HG02678 (cell line): ENCODE data around the gene TPGS2.
"Not testable (repeated sequence)": the region's sequence is repeated elsewhere in the genome, so short reads cannot be mapped to it uniquely, and the experiment has no call there.

Experiments
- ATAC-seq: cut with Tn5 transposase; IDR thresholded peaks from one replicate; pipeline ENCODE4 v1.9.1; 2021; ENCODE audit warnings: mild to moderate bottlenecking, moderate library complexity; ENCODE audit not compliant: unreplicated experiment

The TPGS2 gene

DNA sequence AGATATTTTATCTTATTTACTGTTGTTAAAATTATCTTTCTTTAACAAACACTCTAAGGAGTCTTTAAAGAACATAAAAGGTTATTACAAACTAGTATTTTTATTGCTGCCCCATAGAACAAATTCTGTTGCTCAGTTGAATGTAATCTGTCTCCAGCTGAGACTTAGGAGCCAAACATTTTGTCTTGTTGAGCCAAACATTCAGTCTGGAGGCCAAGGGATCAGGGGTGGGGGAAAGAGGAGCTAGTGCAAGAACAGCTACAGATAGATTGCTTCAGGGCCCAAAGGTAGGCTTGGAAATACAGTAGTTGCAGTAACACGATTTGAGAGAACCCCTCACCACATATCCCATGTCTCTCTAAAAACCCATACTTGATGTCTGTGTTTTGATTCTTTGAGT, 51.2 kb downstream of the TPGS2 start:
- ATAC-seq: no peak

DNA sequence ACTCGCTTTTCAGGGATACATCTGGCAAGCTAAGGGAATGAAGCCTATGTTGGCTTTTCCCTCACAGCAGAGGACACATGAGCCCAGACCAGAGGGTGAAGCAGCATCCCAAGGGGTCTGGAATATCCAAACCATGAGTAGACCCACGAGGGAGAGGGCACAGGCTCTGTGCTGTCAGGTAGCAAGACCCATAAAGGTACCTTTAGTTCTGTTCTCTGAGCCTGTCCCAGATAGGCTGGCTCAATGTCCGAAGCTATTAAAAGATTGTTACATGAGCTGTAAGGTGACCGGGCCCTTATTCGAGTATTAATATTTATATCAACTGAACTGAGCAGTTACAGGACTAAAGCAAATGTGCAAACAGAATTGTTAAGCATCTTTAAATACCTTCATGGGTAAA, 52.2 kb downstream of the TPGS2 start:
- no peak for ATAC-seq

DNA sequence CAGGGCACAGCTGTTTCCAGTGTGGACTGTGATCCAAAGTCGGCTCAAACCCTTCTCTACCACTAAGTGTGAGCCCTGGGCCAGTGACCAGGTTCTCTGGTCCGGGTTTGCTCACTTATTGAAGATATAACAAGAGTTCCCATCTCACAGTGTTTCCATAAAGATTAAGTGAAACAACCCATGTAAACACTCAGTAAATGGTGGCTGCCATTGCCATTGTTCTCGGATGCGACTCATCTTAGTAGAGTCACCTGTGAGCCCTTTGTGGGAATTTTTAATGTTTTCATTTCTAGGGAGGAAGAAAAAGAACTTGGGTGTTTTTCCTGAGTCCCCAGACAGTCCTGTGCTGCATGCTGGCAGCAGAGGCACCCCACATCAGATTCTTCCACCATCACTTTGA, 53.4 kb downstream of the TPGS2 start:
- ATAC-seq: no peak

DNA sequence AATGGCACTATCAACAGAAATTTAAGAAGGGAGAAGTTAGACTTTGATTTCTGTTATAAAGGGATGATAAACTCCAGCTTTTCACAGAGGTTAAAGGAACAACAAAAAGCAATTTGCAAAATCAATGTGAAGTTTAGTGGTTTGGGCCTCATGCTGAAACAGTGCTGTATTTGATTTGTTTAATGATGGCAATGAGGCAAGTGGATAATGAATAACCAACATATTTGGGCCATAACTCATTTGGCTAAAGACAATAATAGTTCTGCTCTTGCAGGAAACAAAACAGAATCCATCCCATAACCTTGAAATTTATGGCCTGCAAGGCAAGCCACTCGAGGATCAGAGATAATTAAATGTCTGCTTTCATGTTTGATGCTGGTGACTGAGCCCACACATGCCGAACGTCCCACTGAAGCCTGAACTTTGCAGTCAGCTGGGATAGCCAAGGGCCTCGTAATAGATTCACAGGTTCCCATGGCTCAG, 56.5 kb downstream of the TPGS2 start:
- ATAC-seq: no peak

DNA sequence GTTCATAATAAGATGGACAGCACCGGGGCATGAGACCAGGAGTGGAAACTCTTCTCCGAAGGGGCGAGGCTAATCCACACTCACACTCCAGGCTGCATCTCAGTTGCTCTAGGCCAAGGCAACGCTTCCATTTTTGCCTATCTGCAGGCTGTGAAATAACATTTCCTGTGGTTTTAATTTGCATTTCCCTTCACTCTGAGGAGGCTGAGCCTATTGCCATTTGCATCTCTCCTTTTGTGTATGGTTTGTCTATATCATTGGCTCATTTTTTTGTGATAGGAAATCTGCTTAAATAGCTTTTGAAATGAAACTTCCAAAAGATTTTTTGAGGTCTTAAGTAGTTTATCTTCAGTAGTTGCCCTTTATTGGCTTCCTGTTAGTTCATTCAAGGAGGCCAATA, 57.6 kb downstream of the TPGS2 start:
- ATAC-seq: no peak

DNA sequence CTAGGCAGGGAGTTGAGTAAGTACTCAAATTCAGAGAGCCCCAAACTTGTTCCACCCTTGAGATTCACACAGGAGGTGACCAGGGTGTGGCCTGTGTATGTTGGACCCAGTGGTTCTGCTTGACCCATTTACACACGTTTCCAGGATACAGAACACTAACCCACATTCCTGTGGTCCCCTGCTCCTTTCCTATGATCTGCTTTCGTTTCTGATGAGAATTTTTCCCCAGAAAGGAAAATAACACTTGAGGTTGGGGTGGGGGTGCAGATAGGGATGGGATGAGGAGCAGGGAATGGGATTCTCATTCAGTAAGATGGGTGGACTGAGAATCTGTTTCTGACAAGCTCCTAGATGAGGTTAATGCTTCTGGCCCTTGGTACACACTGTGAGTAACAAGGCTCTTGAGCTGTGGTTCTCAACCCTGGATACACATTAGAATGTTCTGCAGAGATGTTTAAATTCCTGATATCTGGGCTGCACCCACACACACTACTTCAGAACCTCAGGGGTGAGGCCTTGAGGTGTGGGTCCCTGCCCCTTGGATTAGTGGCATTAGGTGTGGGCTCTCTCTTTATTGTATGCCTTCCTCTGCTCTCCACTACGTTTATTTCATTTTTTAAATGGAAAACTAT, 58.4 kb downstream of the TPGS2 start:
- ATAC-seq: no peak

DNA sequence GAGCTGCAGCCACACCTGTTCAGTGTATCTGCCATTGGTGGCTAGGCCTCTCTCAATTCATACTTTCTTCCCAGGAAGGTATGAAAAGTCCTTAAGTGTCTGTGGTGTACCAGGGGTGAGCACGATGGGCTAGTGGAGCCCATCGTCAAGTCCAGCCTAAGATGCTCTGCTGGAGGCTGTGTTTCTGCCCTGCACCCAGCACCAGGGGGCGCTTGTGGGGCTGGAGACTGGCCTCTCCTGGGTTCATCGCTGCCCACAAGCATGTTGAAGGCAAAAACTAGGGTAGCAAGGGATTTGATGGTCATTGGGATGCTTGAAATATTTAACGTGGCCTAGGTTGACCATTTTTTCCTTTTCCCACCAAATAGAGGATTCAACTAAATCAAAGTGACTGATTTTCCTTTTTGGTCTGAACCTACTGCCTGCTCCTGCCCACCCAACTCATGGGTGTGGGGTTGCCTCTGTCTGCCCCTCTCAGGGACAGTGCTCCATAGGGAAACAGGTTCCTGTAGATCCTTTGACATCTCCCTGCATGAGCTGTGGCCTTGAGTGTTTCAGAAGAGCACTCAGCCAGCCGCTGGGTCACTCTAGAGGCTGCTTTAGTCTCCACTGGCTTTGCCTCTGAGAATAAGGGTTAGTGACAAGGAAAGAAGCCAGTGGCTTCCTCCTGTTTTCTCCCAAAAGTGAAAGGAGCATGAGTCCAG, 59.0 kb downstream of the TPGS2 start:
- ATAC-seq: no peak

DNA sequence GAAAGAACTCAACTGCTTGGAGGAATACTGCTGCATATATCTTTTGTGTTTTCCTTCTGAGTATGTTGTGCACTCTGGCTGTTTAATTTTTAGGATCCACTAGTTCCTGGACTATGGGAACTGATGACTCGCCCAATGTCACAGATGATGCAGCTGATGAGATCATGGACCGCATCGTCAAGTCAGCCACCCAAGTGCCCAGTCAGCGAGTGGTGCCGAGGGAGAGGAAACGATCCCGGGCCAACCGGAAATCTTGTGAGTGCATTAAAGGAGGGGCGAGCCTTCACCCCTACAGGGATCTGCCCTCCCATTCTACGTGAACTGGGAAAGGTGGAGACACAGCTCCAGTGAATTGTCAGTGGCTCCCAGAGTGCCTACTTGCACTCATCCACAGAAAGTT, 59.6 kb downstream of the TPGS2 start:
- ATAC-seq: no peak

DNA sequence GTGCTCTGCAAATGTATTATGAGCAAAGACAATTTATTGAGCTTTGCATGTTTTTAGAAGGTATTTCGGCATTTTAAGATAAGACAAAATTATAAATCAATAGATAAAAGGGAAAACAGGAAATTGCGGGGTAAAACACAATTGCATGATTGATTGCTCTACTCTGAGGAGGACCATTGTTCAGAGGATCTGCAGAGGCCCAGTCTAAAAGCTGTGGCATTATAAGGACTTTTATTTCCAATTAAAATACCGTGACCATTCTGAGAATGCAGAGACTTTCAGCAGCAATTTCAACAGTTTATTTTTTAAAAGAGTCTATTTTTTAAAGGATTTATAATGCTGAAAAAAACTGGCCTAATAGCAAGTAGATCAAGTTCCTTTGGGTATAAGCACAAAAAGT, 62.0 kb downstream of the TPGS2 start:
- ATAC-seq: no peak

DNA sequence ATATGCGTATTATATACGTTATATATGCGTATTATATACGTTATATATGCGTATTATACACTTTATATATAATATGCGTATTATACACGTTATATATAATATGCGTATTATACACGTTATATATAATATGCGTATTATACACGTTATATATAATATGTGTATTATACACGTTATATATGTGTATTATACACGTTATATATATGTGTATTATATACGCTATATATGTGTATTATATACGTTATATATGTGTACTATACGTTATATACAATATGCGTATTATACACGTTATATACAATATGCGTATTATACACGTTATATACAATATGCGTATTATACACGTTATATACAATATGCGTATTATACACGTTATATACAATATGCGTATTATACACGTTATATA, 65.8 kb downstream of the TPGS2 start:
- not testable (repeated sequence) for ATAC-seq

DNA sequence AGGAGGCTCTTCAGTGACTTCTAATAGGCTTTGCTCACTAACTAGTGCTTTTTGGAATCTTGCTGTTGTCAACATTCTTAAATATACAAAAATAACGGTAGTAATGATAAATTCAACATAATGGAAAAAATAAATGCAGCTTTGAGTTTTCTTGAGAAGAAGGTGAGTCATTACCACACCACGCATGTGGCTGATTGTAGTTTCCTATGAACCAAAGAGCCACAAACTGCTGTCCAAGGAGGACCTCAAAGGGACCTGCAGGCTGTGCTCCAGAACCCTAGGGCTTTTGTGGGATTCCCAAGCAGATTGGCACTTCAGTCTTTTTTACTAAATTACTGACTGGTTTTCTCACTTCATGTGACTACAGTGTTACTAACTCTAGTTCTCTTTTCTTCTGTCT, 66.7 kb downstream of the TPGS2 start:
- ATAC-seq: no peak

DNA sequence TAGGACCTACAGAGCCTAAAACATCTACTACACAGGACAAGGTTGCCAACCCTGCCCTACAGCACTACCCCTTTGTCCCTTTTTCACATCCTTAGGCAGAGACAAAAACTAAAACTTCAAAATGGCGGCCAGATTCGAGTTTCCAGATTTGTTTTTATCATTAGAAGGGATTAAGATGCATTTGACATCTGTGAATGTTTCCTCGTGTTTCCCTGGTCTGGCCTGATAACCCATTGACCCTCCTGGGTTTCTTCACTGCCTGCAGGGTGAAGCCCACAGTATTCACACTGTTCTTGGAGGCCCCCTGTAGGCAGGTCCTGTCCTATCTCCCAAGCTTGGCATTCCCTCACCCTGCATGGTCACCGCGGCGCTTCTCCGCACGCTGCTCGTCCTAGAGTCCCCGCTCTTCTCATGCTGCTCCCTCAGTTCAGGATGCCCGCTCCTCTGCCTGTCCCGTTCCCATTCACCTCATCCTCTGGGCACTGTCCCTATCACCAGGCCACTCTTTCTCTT, 67.6 kb downstream of the TPGS2 start:
- ATAC-seq: no peak

DNA sequence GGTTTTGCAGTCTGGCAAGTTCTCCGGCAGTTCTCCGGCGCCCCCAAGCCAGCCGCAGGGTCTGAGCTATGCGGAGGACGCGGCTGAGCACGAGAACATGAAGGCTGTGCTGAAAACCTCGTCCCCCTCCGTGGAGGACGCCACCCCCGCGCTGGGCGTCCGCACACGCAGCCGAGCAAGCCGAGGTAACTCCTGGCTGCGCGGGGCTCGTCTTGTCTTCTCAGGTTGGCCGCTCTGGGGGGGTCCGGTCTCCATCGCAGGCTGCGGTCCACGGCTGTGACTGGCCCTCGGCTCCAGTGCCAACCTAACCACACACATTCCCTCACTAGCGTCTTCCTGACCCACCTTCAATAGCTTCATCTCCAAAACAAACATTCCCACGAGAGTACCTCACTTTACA, 68.2 kb downstream of the TPGS2 start:
- no peak for ATAC-seq

DNA sequence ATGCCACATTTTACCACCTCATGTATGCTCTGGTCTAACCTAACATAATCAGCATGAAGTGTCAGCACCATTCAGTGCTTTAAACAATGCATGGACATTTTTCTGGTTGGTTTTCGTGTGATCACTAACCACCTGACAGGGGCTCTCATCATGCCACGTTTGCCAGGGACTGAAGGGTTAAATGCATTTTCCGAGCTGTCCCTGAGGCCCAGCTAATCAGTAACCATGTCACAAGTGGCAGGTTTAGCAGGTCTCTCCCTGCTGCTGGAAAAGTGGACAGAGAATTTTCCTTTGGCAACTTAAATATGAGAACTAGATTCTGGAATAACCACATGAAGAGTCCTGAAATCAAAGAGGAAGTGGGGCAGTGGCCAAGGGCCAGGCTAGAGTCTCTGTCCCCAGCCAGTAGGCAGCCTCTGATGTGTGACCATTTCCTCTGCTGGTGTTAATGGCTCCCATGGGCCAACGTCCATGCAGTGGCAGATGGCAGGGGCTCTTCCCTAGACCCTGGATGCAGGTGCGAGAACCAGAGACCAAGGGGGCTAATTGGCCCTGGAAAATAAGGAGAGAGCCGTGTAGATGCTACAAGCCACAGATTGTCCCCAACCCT, 69.5 kb downstream of the TPGS2 start:
- no peak for ATAC-seq

DNA sequence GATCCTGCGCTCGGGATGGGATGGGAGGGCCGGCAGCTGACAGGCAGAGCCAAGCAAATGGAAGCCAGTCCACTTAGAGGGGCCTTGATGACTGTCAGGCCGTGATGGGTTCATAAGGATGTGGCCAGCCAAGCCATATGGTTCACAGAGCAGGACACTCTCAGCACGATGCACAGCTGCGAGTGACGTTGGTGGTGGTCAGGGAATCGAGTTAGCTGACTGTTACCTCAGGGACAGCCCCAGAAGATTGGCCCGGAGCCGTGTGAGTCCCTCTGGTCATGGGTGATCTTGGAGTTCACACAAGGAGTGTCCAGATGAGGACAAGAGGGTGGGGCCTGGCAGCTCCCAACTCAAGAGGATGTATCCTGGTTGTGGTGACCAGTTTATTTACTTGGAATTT, 70.2 kb downstream of the TPGS2 start:
- ATAC-seq: no peak

DNA sequence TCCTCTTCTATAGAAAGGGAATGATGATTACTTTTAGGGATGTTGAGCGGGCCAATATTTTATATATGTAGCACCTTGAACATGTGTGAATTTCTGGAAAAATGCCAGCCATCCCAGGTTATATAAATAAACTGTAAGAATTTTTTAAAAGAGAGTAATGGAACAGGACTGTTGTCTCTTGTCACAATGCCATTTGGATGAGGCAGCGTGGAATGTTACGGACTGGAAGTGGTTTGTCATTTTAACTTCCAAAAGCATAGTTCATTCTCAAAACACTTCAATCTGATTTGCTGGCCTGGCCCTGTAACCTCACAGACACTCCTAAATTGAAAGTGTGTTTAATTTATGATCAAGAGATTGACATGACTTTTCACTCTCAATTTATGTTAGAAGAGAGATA, 70.8 kb downstream of the TPGS2 start:
- no peak for ATAC-seq

DNA sequence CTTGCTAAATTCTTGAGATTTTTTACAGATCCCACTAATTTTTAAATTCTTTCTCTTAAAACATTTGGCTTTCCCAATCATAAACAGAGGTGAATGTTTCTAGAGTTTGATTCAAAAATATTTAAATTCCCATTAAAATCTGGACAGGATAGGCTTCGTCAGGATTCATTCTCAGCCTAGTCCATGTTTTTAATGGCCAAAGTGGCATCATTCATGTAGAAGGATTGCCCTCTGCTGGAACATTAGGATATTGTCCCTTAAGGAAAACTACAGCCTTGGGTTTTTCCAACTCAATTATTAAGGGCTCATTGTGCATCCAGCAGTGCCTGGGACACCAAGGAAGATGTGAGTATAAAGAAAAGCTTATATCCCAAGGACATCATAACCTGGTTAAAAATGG, 71.7 kb downstream of the TPGS2 start:
- ATAC-seq: no peak

DNA sequence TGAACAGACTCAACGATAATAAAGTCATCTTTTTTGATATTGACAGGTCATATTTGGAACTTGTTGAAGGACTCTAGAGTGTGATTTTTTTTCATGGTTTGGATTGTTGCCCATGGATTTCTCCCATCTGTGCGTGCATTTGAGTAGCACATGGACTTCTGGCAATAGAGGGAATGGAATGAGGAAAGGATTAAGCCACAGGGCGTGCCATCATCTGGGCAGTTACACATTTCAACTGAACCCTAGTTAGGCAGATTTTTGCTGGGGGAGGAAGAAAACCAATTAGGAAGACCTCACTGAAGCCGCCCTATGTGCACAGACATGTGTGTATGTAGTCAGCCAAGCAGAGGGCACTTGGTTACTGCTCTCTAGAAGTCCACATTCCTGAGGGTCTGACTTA, 72.6 kb downstream of the TPGS2 start:
- ATAC-seq: no peak

DNA sequence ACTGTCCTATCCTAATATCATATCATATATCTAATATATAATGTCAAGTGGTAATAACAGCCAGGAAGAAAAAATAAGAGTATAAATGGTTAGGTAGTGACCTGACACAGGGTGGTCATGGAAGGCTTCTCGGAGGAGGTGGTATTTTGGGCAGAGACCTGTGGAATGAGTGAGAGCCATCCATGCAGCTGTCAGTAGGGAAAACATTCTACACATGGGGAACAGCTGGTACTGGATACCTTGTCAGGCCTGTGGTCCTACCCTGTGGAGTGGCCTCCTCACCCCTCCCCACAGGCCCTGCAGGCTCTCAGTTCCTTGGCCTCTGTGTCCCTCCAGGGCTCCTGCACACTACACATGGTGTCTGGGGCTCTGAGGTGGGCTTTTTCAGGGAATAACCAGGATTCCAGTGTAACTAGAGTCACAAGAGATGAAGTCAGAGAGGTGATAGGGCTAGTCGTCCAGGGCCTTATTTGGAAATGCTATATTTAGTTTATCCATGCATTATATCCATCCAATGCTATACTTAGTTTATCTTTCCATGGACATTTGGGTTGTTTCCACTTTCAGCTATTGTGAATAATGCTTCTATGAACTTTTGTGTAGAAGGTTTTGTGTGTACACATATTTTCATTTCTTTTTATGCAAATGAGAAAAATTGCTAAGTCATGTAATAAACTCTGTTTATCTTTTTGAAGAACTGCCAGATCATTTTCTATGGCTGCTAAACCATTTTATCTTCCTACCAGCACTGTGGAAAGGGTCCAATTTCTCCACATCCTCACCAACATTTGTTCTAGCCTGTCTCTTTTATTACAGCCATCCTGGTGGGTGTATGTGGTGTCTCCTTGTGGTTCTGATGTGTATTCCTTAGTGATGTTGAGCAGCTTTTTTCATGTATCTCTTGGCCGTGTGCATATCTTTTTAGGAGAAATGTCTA, 75.6 kb downstream of the TPGS2 start:
- no peak for ATAC-seq

DNA sequence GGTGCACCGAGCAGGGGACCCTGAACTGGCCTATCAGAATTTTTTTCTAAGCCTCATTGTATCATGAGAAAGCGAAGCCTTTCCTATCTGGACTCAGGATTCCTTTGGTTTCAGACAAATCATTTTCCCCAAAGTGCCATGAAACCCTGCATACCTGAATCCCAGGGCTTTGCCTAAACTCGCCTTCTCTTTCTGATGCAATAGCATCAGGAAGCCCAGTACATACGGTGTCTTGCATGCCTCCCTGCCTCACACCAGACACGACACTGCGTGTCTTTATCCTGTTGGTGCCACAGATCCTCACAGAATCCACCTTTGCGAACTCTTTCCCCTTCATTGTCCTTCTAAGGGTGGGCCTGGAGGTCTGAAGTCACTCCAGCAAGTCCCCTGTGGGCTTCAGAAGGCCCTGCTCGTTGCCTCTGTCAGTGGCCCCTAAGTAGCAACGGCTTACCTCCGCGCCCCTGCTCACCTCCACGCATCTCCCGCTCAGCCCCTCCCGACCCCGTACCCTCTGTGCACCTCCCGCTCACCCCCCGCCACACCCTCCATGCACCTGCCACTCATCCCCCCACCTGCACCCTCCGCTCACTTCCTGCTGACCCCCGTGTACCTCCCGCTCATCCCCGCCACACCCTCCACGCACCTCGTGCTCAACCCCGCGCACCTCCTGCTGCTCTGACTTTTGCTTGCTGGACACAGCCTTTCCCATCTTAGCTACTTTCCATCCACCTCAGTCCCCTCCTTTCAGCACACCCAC, 83.4 kb downstream of the TPGS2 start:
- ATAC-seq: no peak
